Measurements from ENCODE around the gene NOTCH2. TPM values are rescaled to one million over a fixed set of nuclear protein-coding genes. Genes with fewer than 3 reads are reported as not detected.
"Not testable (repeated sequence)": the region's sequence is repeated elsewhere in the genome, so short reads cannot be mapped to it uniquely, and the experiment has no call there.

Gene NOTCH2
- total RNA-seq, 1 experiment from 2014 or later, result 53.7 TPM

DNA sequence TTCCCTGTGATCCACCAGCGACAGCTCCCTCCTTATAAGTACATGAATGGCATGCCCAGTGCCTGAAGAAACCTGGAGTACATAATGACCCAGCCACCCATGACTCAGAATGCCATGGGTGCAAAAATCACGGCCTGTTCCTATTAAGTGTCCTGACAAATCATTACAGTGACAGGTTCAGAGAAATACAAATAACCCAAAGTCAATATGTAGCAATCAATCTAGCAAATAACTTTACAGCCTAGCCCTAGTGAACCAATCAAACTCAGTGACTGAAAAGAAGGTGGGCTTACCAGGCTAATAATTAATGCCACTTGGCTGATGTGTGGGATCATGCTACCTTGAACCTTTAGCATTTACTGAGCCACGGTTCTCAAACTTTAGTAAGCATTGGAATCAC is 37.2 kb downstream of the NOTCH2 start:
- not testable (repeated sequence) for H2BK5ac ChIP-seq (ENCODE audit: insufficient read length, low read length); H3K4me2 ChIP-seq (ENCODE audit: insufficient read depth, insufficient read length, low read length); H3K27ac ChIP-seq (ENCODE audit: insufficient read length, low read depth, low read length); H3K4me1 ChIP-seq (ENCODE audit: insufficient read depth, low read length); H4K91ac ChIP-seq (ENCODE audit: insufficient read length, low read depth, low read length); H3K27ac Mint-ChIP-seq; H3K4me3 Mint-ChIP-seq; DNase-seq; H3K36me3 Mint-ChIP-seq (ENCODE audit: insufficient read depth in 1 of 3, low read depth in 3 of 3); H3K27me3 Mint-ChIP-seq (ENCODE audit: low read depth); H4K20me1 ChIP-seq (ENCODE audit: control insufficient read depth, insufficient read depth, insufficient read length); H3K27me3 ChIP-seq (ENCODE audit: insufficient read depth, low read length); H3K4ac ChIP-seq (ENCODE audit: low read depth, low read length); H3K23ac ChIP-seq (ENCODE audit: insufficient read length, low read depth, low read length); H3K14ac ChIP-seq (ENCODE audit: insufficient read depth, low read length); H4K8ac ChIP-seq (replicated peaks; ENCODE audit: insufficient read length, low read depth, low read length); H2AFZ ChIP-seq (ENCODE audit: low read length); H2BK120ac ChIP-seq (ENCODE audit: low read depth, low read length, poor library complexity, severe bottlenecking); H3K9me3 Mint-ChIP-seq; H2BK20ac ChIP-seq (ENCODE audit: low read depth, low read length, poor library complexity, severe bottlenecking); H2AK5ac ChIP-seq (ENCODE audit: insufficient read length, low read length); H3K56ac ChIP-seq (ENCODE audit: insufficient read length, low read depth, low read length); H3K23me2 ChIP-seq (ENCODE audit: insufficient read length, low read depth, low read length, poor library complexity, severe bottlenecking); H3T11ph ChIP-seq (ENCODE audit: low read length); H3K79me1 ChIP-seq (ENCODE audit: insufficient read depth, low read depth, low read length, poor library complexity, severe bottlenecking); H3K79me2 ChIP-seq (ENCODE audit: insufficient read depth, low read length); H3K4me1 Mint-ChIP-seq; H3K18ac ChIP-seq (ENCODE audit: insufficient read length, low read depth, low read length); H2BK15ac ChIP-seq (ENCODE audit: low read depth, low read length); H3K9me3 ChIP-seq (ENCODE audit: control insufficient read depth, low read depth, low read length); H4K5ac ChIP-seq (ENCODE audit: insufficient read length, low read depth, low read length); H2BK12ac ChIP-seq (ENCODE audit: insufficient read length, low read depth, low read length); H3K9ac ChIP-seq (ENCODE audit: extremely low read depth, insufficient read length, low read length)
- WGBS (ENCODE audit: extremely low coverage, insufficient read length, low lambda C conversion rate), result no CpG with 5 or more reads among the region's 3 CpGs

- not testable (repeated sequence) for H2AK5ac ChIP-seq (ENCODE audit: insufficient read length, low read length); H2BK120ac ChIP-seq (ENCODE audit: low read depth, low read length, poor library complexity, severe bottlenecking); H4K20me1 ChIP-seq (ENCODE audit: control insufficient read depth, insufficient read depth, insufficient read length); H3K27ac Mint-ChIP-seq; H3K27me3 Mint-ChIP-seq (ENCODE audit: low read depth); H3K27ac ChIP-seq (ENCODE audit: insufficient read length, low read depth, low read length); DNase-seq; H3K79me1 ChIP-seq (ENCODE audit: insufficient read depth, low read depth, low read length, poor library complexity, severe bottlenecking); H3K9me3 ChIP-seq (ENCODE audit: control insufficient read depth, low read depth, low read length); H3K4ac ChIP-seq (ENCODE audit: low read depth, low read length); H2BK12ac ChIP-seq (ENCODE audit: insufficient read length, low read depth, low read length); H3K4me1 ChIP-seq (ENCODE audit: insufficient read depth, low read length); H3K56ac ChIP-seq (ENCODE audit: insufficient read length, low read depth, low read length); H3T11ph ChIP-seq (ENCODE audit: low read length); H4K8ac ChIP-seq (replicated peaks; ENCODE audit: insufficient read length, low read depth, low read length); H3K18ac ChIP-seq (ENCODE audit: insufficient read length, low read depth, low read length); H2BK20ac ChIP-seq (ENCODE audit: low read depth, low read length, poor library complexity, severe bottlenecking); H3K14ac ChIP-seq (ENCODE audit: insufficient read depth, low read length); H3K9ac ChIP-seq (ENCODE audit: extremely low read depth, insufficient read length, low read length); H4K5ac ChIP-seq (ENCODE audit: insufficient read length, low read depth, low read length); H3K4me1 Mint-ChIP-seq; H3K4me2 ChIP-seq (ENCODE audit: insufficient read depth, insufficient read length, low read length); H3K36me3 Mint-ChIP-seq (ENCODE audit: insufficient read depth in 1 of 3, low read depth in 3 of 3); H2BK5ac ChIP-seq (ENCODE audit: insufficient read length, low read length); H2BK15ac ChIP-seq (ENCODE audit: low read depth, low read length); H3K9me3 Mint-ChIP-seq; H3K23ac ChIP-seq (ENCODE audit: insufficient read length, low read depth, low read length); H4K91ac ChIP-seq (ENCODE audit: insufficient read length, low read depth, low read length); H3K27me3 ChIP-seq (ENCODE audit: insufficient read depth, low read length); H3K79me2 ChIP-seq (ENCODE audit: insufficient read depth, low read length); H2AFZ ChIP-seq (ENCODE audit: low read length); H3K4me3 Mint-ChIP-seq; H3K23me2 ChIP-seq (ENCODE audit: insufficient read length, low read depth, low read length, poor library complexity, severe bottlenecking)
- WGBS (ENCODE audit: extremely low coverage, insufficient read length, low lambda C conversion rate), result no CpG with 5 or more reads among the region's 1 CpG
These were observed 45.7 kb downstream of the NOTCH2 start for GRCh38 chr1:120023791-120024190.
